ENCODE data around the gene WBP2.

WBP2 gene

DNA sequence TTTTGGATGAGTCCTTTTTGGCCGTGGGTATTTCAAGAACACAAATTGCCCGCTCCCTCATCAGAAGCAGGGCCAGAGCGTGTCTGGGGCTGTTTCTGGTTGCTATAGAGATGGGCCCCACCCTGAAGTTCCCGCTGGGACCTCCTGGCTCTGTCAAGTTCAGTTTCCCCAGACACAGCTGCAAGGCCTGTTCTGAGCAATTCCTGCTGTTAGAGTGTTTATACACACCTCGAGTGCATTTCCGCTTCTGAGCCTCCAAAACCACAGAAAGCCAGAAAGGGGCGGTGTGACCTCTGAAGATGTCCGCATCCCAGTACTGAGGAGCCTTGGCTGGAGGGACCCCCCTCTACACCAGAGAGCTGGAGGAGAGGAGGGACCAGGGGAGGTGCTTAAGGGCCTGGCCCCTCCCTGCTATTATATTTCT is 9.3 kb upstream of the WBP2 start (continued):
- TF ChIP-seq ZNF274 (IDR thresholded peaks at IDR 0.05; ENCODE audit: low read length): no peak
- TF ChIP-seq ZNF274 (tag by site-specific recombination; IDR thresholded peaks at IDR 0.05; ENCODE audit: borderline replicate concordance): no peak
- TF ChIP-seq ZNF133 (tag by site-specific recombination; IDR thresholded peaks at IDR 0.05): no peak
- TF ChIP-seq PRDM1 (tag by site-specific recombination; IDR thresholded peaks at IDR 0.05): no peak
- TF ChIP-seq ZNF221 (tag by site-specific recombination; IDR thresholded peaks at IDR 0.05; ENCODE audit: borderline replicate concordance): no peak
- TF ChIP-seq ZNF560 (tag by site-specific recombination; IDR thresholded peaks at IDR 0.05; ENCODE audit: borderline replicate concordance): no peak
- TF ChIP-seq ZNF585B (tag by site-specific recombination; IDR thresholded peaks at IDR 0.05): no peak
- TF ChIP-seq, protein P1, sequence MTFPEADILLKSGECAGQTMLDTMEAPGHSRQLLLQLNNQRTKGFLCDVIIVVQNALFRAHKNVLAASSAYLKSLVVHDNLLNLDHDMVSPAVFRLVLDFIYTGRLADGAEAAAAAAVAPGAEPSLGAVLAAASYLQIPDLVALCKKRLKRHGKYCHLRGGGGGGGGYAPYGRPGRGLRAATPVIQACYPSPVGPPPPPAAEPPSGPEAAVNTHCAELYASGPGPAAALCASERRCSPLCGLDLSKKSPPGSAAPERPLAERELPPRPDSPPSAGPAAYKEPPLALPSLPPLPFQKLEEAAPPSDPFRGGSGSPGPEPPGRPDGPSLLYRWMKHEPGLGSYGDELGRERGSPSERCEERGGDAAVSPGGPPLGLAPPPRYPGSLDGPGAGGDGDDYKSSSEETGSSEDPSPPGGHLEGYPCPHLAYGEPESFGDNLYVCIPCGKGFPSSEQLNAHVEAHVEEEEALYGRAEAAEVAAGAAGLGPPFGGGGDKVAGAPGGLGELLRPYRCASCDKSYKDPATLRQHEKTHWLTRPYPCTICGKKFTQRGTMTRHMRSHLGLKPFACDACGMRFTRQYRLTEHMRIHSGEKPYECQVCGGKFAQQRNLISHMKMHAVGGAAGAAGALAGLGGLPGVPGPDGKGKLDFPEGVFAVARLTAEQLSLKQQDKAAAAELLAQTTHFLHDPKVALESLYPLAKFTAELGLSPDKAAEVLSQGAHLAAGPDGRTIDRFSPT (tag by site-specific recombination; IDR thresholded peaks at IDR 0.05): no peak
- TF ChIP-seq, protein P2, sequence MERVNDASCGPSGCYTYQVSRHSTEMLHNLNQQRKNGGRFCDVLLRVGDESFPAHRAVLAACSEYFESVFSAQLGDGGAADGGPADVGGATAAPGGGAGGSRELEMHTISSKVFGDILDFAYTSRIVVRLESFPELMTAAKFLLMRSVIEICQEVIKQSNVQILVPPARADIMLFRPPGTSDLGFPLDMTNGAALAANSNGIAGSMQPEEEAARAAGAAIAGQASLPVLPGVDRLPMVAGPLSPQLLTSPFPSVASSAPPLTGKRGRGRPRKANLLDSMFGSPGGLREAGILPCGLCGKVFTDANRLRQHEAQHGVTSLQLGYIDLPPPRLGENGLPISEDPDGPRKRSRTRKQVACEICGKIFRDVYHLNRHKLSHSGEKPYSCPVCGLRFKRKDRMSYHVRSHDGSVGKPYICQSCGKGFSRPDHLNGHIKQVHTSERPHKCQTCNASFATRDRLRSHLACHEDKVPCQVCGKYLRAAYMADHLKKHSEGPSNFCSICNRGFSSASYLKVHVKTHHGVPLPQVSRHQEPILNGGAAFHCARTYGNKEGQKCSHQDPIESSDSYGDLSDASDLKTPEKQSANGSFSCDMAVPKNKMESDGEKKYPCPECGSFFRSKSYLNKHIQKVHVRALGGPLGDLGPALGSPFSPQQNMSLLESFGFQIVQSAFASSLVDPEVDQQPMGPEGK (tag by site-specific recombination; IDR thresholded peaks at IDR 0.05): peak; percentile 60; the same call in 1 of the 2 replicates
- no peak for TF ChIP-seq KLF7 (tag by site-specific recombination; IDR thresholded peaks at IDR 0.05; ENCODE audit: borderline replicate concordance)
- no peak for TF ChIP-seq ZNF24 (tag by site-specific recombination; IDR thresholded peaks at IDR 0.05)
- no peak for TF ChIP-seq ZNF830 (tag by site-specific recombination; IDR thresholded peaks at IDR 0.05; ENCODE audit: low read depth)
- no peak for TF ChIP-seq ZNF157 (tag by site-specific recombination; IDR thresholded peaks at IDR 0.05)
- TF ChIP-seq, protein P3, sequence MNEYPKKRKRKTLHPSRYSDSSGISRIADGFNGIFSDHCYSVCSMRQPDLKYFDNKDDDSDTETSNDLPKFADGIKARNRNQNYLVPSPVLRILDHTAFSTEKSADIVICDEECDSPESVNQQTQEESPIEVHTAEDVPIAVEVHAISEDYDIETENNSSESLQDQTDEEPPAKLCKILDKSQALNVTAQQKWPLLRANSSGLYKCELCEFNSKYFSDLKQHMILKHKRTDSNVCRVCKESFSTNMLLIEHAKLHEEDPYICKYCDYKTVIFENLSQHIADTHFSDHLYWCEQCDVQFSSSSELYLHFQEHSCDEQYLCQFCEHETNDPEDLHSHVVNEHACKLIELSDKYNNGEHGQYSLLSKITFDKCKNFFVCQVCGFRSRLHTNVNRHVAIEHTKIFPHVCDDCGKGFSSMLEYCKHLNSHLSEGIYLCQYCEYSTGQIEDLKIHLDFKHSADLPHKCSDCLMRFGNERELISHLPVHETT (tag by site-specific recombination; IDR thresholded peaks at IDR 0.05): no peak
- TF ChIP-seq, protein P4, sequence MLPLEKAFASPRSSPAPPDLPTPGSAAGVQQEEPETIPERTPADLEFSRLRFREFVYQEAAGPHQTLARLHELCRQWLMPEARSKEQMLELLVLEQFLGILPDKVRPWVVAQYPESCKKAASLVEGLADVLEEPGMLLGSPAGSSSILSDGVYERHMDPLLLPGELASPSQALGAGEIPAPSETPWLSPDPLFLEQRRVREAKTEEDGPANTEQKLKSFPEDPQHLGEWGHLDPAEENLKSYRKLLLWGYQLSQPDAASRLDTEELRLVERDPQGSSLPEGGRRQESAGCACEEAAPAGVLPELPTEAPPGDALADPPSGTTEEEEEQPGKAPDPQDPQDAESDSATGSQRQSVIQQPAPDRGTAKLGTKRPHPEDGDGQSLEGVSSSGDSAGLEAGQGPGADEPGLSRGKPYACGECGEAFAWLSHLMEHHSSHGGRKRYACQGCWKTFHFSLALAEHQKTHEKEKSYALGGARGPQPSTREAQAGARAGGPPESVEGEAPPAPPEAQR (tag by site-specific recombination; IDR thresholded peaks at IDR 0.05): no peak
- no peak for TF ChIP-seq ZFHX2 (tag by site-specific recombination; conservative IDR thresholded peaks at IDR 0.05)
- no peak for TF ChIP-seq ZNF529 (tag by site-specific recombination; IDR thresholded peaks at IDR 0.05; ENCODE audit: insufficient replicate concordance)
- peak; percentile 96 for TF ChIP-seq ZIC2 (tag by site-specific recombination; IDR thresholded peaks at IDR 0.05)
- TF ChIP-seq ZNF10 (tag by site-specific recombination; IDR thresholded peaks at IDR 0.05): peak; percentile 93
- TF ChIP-seq, protein P5, sequence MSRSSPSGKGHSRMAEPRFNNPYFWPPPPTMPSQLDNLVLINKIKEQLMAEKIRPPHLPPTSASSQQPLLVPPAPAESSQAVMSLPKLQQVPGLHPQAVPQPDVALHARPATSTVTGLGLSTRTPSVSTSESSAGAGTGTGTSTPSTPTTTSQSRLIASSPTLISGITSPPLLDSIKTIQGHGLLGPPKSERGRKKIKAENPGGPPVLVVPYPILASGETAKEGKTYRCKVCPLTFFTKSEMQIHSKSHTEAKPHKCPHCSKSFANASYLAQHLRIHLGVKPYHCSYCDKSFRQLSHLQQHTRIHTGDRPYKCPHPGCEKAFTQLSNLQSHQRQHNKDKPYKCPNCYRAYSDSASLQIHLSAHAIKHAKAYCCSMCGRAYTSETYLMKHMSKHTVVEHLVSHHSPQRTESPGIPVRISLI (tag by site-specific recombination; IDR thresholded peaks at IDR 0.05): no peak
- TF ChIP-seq, protein P6, sequence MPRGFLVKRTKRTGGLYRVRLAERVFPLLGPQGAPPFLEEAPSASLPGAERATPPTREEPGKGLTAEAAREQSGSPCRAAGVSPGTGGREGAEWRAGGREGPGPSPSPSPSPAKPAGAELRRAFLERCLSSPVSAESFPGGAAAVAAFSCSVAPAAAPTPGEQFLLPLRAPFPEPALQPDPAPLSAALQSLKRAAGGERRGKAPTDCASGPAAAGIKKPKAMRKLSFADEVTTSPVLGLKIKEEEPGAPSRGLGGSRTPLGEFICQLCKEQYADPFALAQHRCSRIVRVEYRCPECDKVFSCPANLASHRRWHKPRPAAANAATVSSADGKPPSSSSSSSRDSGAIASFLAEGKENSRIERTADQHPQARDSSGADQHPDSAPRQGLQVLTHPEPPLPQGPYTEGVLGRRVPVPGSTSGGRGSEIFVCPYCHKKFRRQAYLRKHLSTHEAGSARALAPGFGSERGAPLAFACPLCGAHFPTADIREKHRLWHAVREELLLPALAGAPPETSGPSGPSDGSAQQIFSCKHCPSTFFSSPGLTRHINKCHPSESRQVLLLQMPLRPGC (tag by site-specific recombination; IDR thresholded peaks at IDR 0.05): no peak
- 0 out of 2 replicates have a peak, but pooled peaks have one; percentile 27 for TF ChIP-seq KLF8 (tag by site-specific recombination; IDR thresholded peaks at IDR 0.05)
- TF ChIP-seq ZNF335 (tag by site-specific recombination; conservative IDR thresholded peaks at IDR 0.05): no peak
- no peak for TF ChIP-seq GFI1B (tag by site-specific recombination; IDR thresholded peaks at IDR 0.05)
- no peak for TF ChIP-seq ZNF571 (tag by site-specific recombination; IDR thresholded peaks at IDR 0.05)
- no peak for TF ChIP-seq ZNF266 (tag by site-specific recombination; IDR thresholded peaks at IDR 0.05; ENCODE audit: low read depth)
- no peak for TF ChIP-seq ZNF175 (tag by site-specific recombination; IDR thresholded peaks at IDR 0.05)
- 0 out of 2 replicates have a peak, but pooled peaks have one; percentile 26 for TF ChIP-seq ZBTB48 (tag by site-specific recombination; IDR thresholded peaks at IDR 0.05)
- peak; percentile 54; the same call in 1 of the 2 replicates for TF ChIP-seq KLF1 (tag by site-specific recombination; IDR thresholded peaks at IDR 0.05)
- TF ChIP-seq ZNF677 (tag by site-specific recombination; IDR thresholded peaks at IDR 0.05): no peak
- peak; percentile 61; the same call in 1 of the 2 replicates for TF ChIP-seq ZNF423 (tag by site-specific recombination; IDR thresholded peaks at IDR 0.05)
- no peak for TF ChIP-seq ZNF416 (tag by site-specific recombination; IDR thresholded peaks at IDR 0.05)
- TF ChIP-seq ZNF548 (tag by site-specific recombination; IDR thresholded peaks at IDR 0.05): no peak

Data from HEK293 (cell line).